GM19324 (cell line): ENCODE results near the gene LENG8.

Experiments used
- ATAC-seq: cut with Tn5 transposase; IDR thresholded peaks from one replicate; pipeline ENCODE4 v1.9.1; 2021; ENCODE audit warnings: mild to moderate bottlenecking, moderate library complexity; ENCODE audit not compliant: unreplicated experiment, low FRiP score

Gene LENG8

GRCh38 chr19:54448774-54449700, at the start of gene LENG8:
Gene LENG8, plus strand, starts transcription at chr19:54449199. Its CDS starts 2,146 bp downstream, at chr19:54451345.
- ATAC-seq: peak; percentile 94

DNA sequence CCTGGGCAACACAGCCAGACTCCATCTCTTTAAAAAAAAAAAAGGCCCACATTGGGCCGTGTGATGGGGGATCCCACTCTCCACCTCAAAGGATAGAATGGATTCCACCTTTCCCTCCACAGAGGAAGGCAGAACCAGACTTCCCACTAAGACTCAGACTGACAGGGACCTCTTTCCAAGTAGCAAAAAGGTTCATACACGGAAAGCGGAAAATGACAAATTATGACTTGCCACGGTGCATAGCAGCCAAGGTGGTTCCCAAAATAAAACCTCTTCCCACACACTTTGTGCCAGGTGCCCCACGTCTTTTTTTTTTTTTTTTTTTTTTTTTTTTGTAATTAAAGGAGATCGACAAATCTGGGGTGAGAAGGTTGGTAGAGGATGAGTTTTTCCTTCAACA, 48.1 kb upstream of the LENG8 start:
- no peak for ATAC-seq

DNA sequence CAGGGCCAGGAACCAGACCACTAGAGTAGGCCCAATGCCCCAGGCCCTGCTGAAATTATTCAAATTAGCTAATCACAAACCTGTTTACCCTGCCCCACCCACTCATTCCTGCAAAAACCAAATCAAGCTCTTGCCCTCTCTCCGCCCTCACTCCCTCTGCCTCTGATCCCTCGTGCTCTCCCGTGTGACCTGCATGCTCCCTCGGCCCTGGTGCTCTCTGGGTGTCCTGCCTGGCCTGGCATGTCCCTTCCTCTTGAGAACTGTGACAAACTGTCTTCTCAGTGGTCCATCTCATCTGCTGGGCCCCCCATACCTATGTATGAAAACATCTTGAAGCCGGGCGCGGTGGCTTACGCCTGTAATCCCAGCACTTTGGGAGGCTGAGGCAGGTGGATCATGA, 45.9 kb upstream of the LENG8 start:
- no peak for ATAC-seq

GRCh38 chr19:54405628-54406027, 43.4 kb upstream of the LENG8 start:
- no peak for ATAC-seq

- ATAC-seq: no peak
Measured at GRCh38 chr19:54407780-54408179, 41.2 kb upstream of the LENG8 start.

GRCh38 chr19:54408456-54409026, 40.5 kb upstream of the LENG8 start:
- no peak for ATAC-seq

- no peak for ATAC-seq
Measured at GRCh38 chr19:54411033-54411432, 38.0 kb upstream of the LENG8 start.

DNA sequence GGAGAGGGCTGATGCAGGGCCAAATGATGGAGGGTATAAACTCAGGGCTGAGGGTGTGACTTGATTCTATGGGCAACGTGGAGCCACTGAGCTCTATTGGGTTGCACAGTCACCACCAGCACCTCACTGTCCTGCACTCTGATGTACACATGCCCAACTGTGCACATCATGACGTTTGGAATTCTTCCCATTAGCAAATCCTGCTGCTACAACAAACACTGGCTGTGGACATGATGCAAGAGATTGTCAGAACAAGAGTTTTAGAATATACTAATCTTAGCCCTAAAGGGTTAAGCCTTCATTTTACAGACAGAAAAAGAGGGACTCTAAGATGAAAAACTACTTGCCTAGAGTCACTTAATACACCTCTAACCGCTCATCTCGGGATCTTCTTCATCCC, 36.1 kb upstream of the LENG8 start:
- no peak for ATAC-seq

- no peak for ATAC-seq
Measured at GRCh38 chr19:54414156-54414555, 34.8 kb upstream of the LENG8 start.

DNA sequence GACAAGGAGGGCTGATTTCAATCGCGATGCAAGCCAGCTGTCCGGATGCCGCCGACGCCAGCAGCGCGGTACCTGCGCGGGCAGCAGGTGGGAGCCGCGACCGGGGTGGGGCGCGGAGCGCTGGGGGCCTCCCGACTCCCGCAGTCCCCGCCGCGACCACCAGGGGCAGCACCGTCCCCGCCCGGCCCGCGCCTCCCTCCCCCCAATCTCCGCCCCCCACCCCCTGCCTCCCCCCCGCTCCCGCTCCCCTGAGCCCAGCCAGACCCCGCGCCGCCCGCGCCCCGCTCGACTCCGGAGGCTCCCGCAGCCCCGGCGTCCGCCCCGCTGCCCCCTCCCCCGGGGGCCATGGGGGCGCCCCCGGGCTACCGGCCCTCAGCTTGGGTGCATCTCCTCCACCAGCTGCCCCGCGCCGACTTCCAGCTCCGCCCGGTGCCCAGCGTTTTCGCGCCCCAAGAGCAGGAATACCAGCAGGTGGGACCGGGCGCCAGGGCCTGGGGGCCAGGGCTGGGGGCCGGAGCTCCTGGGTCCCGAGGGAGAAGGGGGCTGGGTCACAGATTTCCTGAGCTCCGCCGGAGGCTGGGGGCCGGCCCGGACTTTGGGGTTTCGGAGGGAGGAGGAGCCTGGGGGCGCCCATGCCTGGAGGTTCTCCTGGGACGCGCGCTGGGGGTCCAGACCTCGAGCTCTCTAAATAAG, 33.6 kb upstream of the LENG8 start, which contains the start of gene TTYH1:
TSS of gene TTYH1 (plus strand) at position 257 of the 693 bp plus-strand sequence. CDS start at position 346, 89 bp downstream.
- ATAC-seq: no peak

- ATAC-seq: no peak
Measured at GRCh38 chr19:54415901-54416673, 32.9 kb upstream of the LENG8 start.

DNA sequence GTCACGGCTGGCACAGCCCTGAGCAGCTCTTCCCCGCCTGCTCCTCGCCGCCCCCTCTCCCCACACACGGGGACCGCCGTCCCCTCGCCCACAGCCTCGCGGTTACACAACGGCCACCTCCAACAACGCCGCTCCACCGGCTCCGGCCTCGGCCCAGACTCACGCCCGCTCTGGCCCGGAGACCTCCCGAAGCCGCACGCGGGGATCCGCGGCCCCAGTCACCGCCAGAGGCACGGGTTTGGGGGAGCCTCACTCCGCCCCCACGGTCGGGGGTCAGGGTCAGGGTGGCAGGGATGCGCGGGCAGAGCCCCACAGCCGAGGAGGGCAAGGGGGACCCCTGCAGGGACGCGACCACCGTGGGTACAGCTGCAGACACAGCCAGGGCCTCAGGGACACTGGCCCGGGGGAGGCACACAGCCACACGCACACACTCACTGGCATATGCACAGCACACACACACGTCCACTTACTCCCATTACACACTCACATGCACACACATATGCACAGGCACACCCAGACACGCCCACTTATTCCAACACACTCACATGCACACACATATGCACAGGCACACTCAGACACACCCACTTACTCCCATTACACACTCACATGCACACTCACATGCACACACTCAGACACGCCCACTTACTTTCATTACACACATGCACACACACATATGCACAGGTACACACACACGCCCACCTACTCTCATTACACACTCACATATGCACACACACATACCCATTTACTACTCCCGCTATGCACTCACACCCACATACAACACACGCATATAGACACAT, 32.1 kb upstream of the LENG8 start:
- ATAC-seq: no peak

GRCh38 chr19:54418030-54418929, 30.7 kb upstream of the LENG8 start:
- no peak for ATAC-seq

- ATAC-seq: no peak
Measured at GRCh38 chr19:54418930-54419800, 29.8 kb upstream of the LENG8 start.

DNA sequence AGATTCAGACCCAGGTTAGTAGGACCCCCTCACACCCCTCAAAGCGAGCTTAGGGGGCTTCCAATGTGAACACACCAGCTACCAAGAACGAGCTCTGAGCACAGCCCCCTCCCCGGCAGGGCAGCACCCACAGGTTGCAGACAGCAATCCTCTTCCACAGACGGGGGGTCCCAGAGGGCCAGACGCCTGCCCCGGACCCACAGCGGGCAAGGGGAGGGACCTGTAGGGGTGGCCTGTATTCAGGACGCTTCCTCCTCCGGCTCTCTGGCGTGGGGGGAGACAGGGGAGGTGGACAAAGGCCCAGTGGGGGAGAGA, 29.0 kb upstream of the LENG8 start:
- ATAC-seq: no peak

DNA sequence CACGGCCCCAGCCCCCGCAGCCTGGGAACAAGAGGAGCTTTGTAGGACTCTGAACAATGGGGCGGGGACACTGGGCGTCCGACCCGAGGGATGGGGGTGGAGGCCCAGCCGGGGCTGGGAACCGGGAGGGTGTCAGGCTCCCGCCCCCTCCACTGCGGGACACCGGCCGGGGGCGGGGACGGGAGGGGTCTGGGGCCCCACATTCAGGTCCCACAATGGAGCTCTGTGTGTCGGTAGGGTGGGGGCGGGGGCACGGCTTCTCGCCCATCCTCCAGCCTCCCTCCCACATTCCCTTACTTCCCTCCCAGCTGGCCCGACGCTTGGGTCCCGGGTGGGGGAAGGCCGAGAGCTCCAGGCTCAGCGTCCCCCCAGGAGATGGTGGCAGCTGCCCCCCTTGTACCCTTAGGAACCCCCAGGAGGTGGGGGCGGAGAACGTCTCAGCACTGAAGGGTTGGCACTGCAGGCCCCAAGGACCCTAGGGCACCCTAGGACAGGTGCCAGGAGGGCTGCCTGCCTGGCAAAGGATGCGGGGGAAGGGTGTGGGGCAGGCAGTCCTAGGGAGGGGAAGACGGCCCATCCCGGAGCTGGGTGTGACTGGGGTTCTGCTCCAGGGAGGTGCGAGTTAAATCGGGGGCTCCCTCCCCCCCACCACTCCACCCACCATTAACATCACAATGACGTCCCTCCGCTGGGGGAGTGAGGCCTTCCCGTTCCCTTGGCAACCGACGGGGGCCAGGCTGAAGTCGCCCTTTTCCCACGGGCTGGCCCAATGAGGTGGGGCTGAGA, 28.4 kb upstream of the LENG8 start:
- no peak for ATAC-seq

- ATAC-seq: no peak
Measured at GRCh38 chr19:54421169-54421516, 27.9 kb upstream of the LENG8 start.
